Gastrocnemius medialis (tissue), 4 donors: Measurements from ENCODE around the gene ADAM19. TPM values are rescaled to one million over a fixed set of nuclear protein-coding genes. Genes with fewer than 3 reads are reported as not detected.
A peak's percentile ranks its signal among the peaks of the same experiment; 100 is the strongest.

Experiments used
- ATAC-seq, 2 donors: fragments of 150-250 bp; one replicate each; pipeline ENCODE4 v1.9.1; 2016
- DNase-seq, 2 donors: peaks; one replicate each; pipeline ENCODE4 v3.0.0-alpha.2; 2019
- H3K27ac ChIP-seq, 4 donors: fragments of 200-600 bp; sonication (generic); 1 replicate in 1 of 4; 2 replicates in 3 of 4; pipeline ENCODE4 v1.5.1; 2016 to 2018; ENCODE audit warnings: mild to moderate bottlenecking in 2 of 4, moderate library complexity in 1 of 4
- H3K27me3 ChIP-seq, 3 donors: fragments of 200-600 bp; sonication (generic) in 2 of 3; 1 replicate in 1 of 3; 2 replicates in 2 of 3; pipeline versions ENCODE4 v1.5.1 to v1.6.0; 2016 to 2019; ENCODE audit warnings: mild to moderate bottlenecking in 1 of 3, moderate library complexity in 1 of 3
- H3K36me3 ChIP-seq, 2 donors: fragments of 200-600 bp; sonication (generic) in 1 of 2; one replicate each; pipeline ENCODE4 v1.5.1; 2017 to 2018
- H3K4me1 ChIP-seq, 2 donors: fragments of 200-600 bp; sonication (generic) in 1 of 2; one replicate each; pipeline ENCODE4 v1.5.1; 2016 to 2017; ENCODE audit warnings: mild to moderate bottlenecking in 2 of 2
- H3K4me3 ChIP-seq, 4 donors: fragments of 200-600 bp; sonication (generic) in 3 of 4; 1 replicate in 1 of 4; 2 replicates in 3 of 4; pipeline ENCODE4 v1.5.1; 2016 to 2019; ENCODE audit warnings: mild to moderate bottlenecking in 2 of 4
- H3K9me3 ChIP-seq, 3 donors: fragments of 200-600 bp; sonication (generic) in 2 of 3; 1 replicate in 1 of 3; 2 replicates in 2 of 3; pipeline ENCODE4 v1.5.1; 2016 to 2019
- POLR2A ChIP-seq, 2 donors: fragments of 450-650 bp; IDR thresholded peaks; one replicate each; pipeline ENCODE4 v1.6.1; 2017; ENCODE audit warnings: antibody characterized with exemption in 2 of 2, mild to moderate bottlenecking in 2 of 2, moderate library complexity in 2 of 2
- in situ Hi-C, 4 donors: fragments of 200-750 bp; cut with MboI; loops; one replicate each; pipeline versions ENCODE4 v1.15.0 to v1.8.0; 2017; ENCODE audit warnings: low sequenced_read_pairs in 4 of 4
- intact Hi-C: fragments of 100-400 bp; cut with DNase I; formaldehyde crosslinking; loops from one replicate; pipeline ENCODE4 v1.15.1; 2023; ENCODE audit warnings: low total_unique reads
- total RNA-seq, 4 donors: library from RNA; depleted of rRNA; stranded (reverse); fragments of >200 nt; gene quantifications; one replicate each; pipeline versions ENCODE4 v1.1.0 to v1.2.3, GENCODE V29; 2016
- TF ChIP-seq, protein P1 (sequence below), 5 experiments: fragments of 450-650 bp in 3 of 5; fragments of 200-600 bp in 2 of 5; sonication (generic) in 2 of 5; IDR thresholded peaks in 4 of 5; conservative IDR thresholded peaks in 1 of 5; 1 replicate in 4 of 5; 2 replicates in 1 of 5; pipeline ENCODE4 v1.5.1; 2016 to 2019; ENCODE audit warnings: antibody characterized with exemption in 5 of 5, mild to moderate bottlenecking in 3 of 5, moderate library complexity in 3 of 5

Gene ADAM19
- total RNA-seq, 4 donors from 2014 or later = 0.39 to 0.97 (median 0.76) TPM

DNA sequence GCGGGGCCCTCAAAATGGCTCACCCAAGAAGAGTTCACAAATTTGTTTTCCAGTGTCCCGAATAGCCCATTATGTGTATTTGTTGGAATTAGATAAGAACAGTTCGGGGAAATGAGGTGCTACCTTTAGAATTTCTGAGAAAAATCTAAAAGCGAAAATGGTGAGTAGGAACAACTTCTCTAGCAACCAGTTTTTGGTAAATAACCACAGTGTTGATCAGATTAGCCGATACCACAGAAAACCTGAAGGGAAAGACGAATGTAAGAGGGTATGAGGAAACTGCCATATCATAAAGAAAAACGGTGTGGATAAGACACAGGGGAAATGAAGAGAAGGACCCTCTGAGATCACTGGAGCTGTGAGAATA, 31.0 kb downstream of the ADAM19 start:
- TF ChIP-seq, protein P1, sequence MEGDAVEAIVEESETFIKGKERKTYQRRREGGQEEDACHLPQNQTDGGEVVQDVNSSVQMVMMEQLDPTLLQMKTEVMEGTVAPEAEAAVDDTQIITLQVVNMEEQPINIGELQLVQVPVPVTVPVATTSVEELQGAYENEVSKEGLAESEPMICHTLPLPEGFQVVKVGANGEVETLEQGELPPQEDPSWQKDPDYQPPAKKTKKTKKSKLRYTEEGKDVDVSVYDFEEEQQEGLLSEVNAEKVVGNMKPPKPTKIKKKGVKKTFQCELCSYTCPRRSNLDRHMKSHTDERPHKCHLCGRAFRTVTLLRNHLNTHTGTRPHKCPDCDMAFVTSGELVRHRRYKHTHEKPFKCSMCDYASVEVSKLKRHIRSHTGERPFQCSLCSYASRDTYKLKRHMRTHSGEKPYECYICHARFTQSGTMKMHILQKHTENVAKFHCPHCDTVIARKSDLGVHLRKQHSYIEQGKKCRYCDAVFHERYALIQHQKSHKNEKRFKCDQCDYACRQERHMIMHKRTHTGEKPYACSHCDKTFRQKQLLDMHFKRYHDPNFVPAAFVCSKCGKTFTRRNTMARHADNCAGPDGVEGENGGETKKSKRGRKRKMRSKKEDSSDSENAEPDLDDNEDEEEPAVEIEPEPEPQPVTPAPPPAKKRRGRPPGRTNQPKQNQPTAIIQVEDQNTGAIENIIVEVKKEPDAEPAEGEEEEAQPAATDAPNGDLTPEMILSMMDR (IDR thresholded peaks at IDR 0.05 in 4 of 5, conservative IDR thresholded peaks at IDR 0.05 in 1 of 5) = no peak
- Histone ChIP-seq H3K4me3 (no peak overlapping the region), H3K27ac (peak overlapping the region in 1 of 4 donors; percentile 14), H3K4me1 (peaks cover 20 to 38% of the 10 kb centered on the region in 2 donors), H3K27me3 (no peaks in the 10 kb centered on the region), H3K36me3 (no peaks in the 10 kb centered on the region), H3K9me3 (no peaks in the 10 kb centered on the region)
- intact Hi-C loops (no loop called here), in situ Hi-C loops (no loop called here)
- ATAC-seq (no peak), DNase-seq (no peak)

DNA sequence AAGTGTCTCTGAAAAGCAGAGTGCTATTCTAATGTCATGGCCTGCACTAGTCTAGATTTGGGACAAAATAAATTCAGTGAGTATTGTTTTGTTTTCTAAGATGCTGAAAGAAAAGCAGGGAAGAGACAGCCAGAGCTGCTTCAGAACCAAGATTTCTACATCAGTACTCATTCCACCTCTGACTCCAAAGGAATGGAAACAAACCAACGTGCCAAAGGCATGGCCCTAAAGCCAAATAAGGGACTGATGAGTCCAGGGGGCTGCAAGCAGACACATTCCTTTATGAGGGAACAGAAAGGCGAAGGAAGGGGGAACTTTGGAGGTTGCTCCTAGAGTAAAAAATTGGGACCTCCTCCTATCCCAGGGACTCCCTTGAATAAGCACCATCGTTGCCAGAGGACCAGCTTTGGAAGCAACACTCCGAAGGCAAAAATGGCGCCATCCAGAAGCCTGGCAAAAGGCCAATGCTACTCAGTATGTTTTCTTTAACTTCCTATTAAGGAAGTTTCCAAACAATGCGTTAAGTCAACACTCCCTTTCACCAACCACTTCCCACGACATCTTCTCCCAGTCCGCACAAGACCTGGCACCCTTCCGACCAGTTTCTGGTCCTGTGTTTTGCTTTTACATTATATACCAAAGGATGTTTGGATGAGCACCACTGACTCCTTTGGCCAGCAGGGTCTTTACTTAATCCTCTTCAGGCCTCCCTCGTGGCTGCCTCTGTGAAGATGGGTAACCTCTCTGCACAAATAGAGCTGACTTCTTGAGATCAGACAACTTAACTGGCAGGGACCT, 31.6 kb downstream of the ADAM19 start:
- H3K36me3 ChIP-seq = no peaks in the 10 kb centered on the region
- peaks cover 14 to 33% of the 10 kb centered on the region in 2 donors for H3K4me1 ChIP-seq
- no peaks in the 10 kb centered on the region for H3K9me3 ChIP-seq
- intact Hi-C loops (no loop called here), in situ Hi-C loops (no loop called here)
- ATAC-seq (no peak), DNase-seq (no peak)
- TF ChIP-seq, protein P1 (IDR thresholded peaks at IDR 0.05 in 4 of 5, conservative IDR thresholded peaks at IDR 0.05 in 1 of 5) = no peak
- no peak for TF ChIP-seq POLR2A (IDR thresholded peaks at IDR 0.05)
- H3K27ac ChIP-seq = peak overlapping the region in 1 of 4 donors; percentile 14
- H3K4me3 ChIP-seq = no peak overlapping the region
- no peaks in the 10 kb centered on the region for H3K27me3 ChIP-seq

DNA sequence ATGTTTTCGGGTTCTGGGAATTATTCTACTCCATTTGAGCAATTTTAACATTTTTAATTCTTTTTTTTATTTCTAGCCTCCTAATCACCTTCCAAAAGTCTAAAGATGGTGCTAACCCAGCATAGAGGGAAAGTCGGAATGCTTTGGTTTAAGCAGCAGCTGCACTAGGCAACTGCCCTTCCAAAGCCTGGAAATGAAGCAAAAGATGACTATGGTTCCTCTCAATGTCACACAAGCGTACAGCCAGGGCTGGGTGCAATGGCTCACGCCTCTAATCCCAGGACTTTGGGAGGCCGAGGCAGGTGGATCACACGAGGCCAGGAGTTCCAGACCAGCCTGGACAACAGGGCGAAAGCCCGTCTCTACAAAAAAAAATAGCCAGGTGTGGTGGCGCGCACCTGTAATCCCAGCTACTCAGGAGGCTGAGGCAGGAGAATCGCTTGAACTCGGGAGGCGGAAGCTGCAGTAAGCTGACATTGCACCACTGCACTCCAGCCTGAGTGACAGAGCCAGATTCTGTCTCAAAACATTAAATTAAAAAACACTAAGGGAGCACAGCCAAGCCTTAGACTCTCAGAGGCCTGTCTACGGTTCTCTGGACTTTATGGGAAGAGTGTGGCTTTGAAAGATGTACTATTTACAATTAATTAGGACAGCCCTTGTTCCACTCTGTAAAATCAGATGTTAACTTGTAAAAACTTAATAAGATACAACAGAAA, 33.1 kb downstream of the ADAM19 start:
- Histone ChIP-seq H3K27ac (peak overlapping the region in 1 of 4 donors; percentile 18), H3K27me3 (no peaks in the 10 kb centered on the region), H3K9me3 (no peaks in the 10 kb centered on the region), H3K36me3 (no peaks in the 10 kb centered on the region), H3K4me1 (peaks cover 2 to 17% of the 10 kb centered on the region in 2 donors), H3K4me3 (no peak overlapping the region)
- TF ChIP-seq, protein P1 (IDR thresholded peaks at IDR 0.05 in 4 of 5, conservative IDR thresholded peaks at IDR 0.05 in 1 of 5) = no peak
- TF ChIP-seq POLR2A (IDR thresholded peaks at IDR 0.05) = no peak
- in situ Hi-C loops = no loop called here
- DNase-seq (no peak), ATAC-seq (no peak)
- intact Hi-C loops = no loop called here

DNA sequence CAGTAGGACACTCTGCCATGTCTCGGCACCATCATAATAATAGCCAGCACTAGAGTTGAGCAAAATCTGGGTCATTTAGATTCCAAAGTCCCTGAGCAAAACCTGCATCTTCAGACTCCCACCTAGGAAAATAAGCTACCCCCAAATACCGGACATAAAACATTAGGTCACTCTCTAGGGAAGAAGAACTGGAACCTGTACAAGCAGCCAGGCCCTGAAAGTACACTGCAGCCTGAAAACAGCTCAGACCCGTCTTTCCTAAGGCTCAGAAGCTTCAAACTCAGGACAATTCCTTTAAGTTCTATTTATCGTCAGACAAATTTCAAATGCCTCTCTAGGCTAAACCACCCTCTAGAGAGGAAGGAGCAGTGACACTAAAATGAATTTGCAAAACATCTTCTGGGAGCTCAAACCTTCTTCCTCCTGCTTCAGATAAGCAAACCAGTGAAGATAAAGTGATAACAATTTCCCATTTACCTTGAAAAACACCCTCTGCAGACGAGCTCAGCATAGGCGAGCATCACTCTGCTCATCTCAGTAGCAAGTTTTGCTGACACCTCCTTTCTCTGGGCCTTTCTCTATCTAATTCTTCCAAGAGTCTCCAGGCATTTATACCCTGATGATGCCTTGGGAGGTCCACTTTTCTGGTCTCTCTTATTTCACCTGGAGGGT, 34.0 kb downstream of the ADAM19 start:
- intact Hi-C loops = no loop called here
- no peak for ATAC-seq
- H3K4me3 ChIP-seq = no peak overlapping the region

More for the DNA sequence above, 34.0 kb downstream of the ADAM19 start:
- H3K36me3 ChIP-seq = no peaks in the 10 kb centered on the region
- in situ Hi-C loops = no loop called here
- peaks cover 0 to 12% of the 10 kb centered on the region in 2 donors for H3K4me1 ChIP-seq
- H3K27me3 ChIP-seq = no peaks in the 10 kb centered on the region
- no peak for DNase-seq
- TF ChIP-seq POLR2A (IDR thresholded peaks at IDR 0.05) = no peak
- TF ChIP-seq, protein P1 (IDR thresholded peaks at IDR 0.05 in 4 of 5, conservative IDR thresholded peaks at IDR 0.05 in 1 of 5) = no peak
- H3K9me3 ChIP-seq = no peaks in the 10 kb centered on the region
- H3K27ac ChIP-seq = peak overlapping the region in 2 of 4 donors; percentile 13 to 26
